ENCODE measurements around the gene NUTM2F. TPM values are rescaled to one million over a fixed set of nuclear protein-coding genes. Genes with fewer than 3 reads are reported as not detected.
"Not testable (repeated sequence)": the region's sequence is repeated elsewhere in the genome, so short reads cannot be mapped to it uniquely, and the experiment has no call there.

Gene NUTM2F, protein sequence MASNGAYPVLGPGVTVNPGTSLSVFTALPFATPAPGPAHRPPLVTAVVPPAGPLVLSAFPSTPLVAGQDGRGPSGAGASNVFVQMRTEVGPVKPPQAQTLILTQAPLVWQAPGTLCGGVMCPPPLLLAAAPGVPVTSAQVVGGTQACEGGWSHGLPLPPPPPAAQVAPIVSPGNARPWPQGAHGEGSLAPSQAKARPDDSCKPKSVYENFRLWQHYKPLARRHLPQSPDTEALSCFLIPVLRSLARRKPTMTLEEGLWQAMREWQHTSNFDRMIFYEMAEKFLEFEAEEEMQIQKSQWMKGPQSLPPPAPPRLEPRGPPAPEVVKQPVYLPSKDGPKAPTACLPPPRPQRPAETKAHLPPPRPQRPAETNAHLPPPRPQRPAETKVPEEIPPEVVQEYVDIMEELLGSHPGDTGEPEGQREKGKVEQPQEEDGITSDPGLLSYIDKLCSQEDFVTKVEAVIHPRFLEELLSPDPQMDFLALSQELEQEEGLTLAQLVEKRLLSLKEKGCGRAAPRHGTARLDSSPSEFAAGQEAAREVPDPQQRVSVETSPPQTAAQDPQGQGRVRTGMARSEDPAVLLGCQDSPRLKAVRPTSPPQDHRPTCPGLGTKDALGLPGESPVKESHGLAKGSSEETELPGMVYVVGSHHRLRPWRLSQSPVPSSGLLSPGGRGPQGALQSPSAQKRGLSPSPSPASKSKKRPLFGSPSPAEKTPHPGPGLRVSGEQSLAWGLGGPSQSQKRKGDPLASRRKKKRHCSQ
- total RNA-seq, result not detected

DNA sequence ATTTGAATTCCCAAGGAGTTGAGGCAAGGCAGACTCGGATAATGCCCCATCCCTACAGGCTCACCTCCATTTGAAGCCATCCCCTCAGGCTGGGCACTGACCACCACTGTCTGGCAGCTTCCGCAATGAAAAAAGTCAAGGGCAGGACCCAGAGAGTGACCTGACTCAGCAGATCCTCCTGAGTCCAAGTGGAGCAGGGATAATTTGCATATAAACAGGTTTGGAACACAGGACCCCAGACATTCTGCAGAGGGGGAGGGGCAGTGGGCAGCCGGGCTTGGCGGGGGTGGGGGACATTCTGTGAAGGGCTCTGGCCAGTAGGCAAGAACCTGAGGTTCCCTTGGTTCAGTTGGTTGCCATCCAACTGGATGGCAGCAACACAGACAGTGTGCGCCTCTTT, at the start of gene NUTM2F:
NUTM2F (minus strand) TSS at position 101 of the 400 bp plus-strand sequence; CDS start at position 80, 21 bp downstream.
- 69% methylated on average over 2 of the region's 5 CpGs; no CpG with 5 or more reads in 1 of the 2 donors for WGBS, 2 donors
- H3K36me3 ChIP-seq (replicated peaks in 1 of 2; ENCODE audit: insufficient read depth in 1 of 2, low read depth in 2 of 2); H3K4me1 ChIP-seq; intact Hi-C loops (cut with DNase I); ATAC-seq; H3K9me3 ChIP-seq; H3K27me3 ChIP-seq; DNase-seq; H3K27ac ChIP-seq; H3K4me3 ChIP-seq: not testable (repeated sequence)

DNA sequence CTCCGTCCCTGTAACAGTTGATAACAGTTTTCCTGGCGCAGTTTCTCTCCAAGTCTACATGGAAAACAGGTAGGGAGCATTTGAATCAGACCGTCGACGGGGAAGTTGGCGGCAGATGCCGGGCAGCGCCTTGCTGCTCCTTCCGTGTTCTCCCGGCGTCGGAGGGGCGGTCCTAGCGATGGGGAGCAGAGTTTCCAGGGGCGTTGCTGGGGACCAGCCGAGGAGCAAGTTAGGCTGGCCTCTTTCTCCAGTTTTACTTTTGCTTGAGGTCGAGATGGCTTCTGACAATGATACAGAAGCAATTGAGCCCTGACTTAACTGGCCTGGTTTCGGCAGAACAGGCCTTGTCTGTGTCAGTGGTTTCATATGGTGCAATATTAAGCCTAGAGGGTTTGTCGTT, 46.8 kb upstream of the NUTM2F start:
- peak in 1 of 3 donors; percentile 19 for TF ChIP-seq POLR2A (IDR thresholded peaks at IDR 0.05)
- WGBS, 2 donors, result 0% methylated on average over 9 to 19 of the region's 19 CpGs
- H3K36me3 ChIP-seq (replicated peaks in 1 of 2; ENCODE audit: insufficient read depth in 1 of 2, low read depth in 2 of 2); H3K4me1 ChIP-seq; H3K27me3 ChIP-seq; intact Hi-C loops (cut with DNase I); H3K9me3 ChIP-seq: not testable (repeated sequence)
- Histone ChIP-seq H3K27ac (peak overlapping the region in 3 of 4 donors; percentile 56 to 84 (median 81)), H3K4me3 (peak overlapping the region in 1 of 2 donors; percentile 27)
- peak in 3 of 4 donors; percentile 3 to 11 (median 10) for DNase-seq
- ATAC-seq, result peak; percentile 49

DNA sequence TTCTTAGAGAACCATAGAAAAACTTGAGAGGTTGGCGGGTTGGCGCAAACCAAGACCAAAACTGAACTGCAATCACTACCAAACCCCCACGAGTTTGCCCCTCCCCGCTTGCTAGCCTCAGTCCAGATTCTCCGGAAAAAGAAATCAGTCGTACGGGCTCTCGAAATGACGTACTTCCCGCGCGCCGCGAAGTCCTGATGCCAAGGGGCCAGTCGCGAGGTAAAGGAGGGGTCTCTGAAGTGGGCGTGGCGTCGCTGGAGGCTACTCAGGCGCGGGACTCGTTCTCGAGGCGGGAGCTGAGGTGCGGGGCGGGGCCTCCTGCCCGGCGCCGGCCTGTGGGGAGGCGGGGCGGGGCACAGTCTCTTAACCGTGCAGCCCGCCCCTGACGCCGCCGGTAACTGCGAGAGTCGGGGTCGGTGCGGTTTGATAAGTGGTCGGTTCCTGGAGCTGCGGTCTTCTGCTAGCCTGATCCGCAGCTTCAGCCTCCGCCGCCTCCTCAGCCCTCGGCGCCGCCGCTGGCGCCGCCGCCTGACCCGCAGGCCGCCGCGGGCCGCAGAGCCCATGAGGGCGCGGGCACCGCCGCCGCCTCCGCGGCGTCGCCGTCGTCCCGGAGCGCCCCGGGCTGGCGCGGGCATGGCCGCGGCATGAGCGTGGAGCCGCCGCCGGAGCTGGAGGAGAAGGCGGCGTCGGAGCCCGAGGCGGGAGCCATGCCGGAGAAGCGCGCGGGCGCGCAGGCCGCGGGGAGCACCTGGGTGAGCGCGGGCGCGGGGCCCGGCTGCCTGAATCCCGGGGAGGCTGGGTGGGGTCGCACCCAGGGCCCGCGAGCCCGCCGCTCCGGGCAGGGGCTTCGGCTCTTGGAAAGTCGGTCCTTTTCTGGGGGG, 46.0 kb upstream of the NUTM2F start:
- H3K27me3 ChIP-seq; intact Hi-C loops (cut with DNase I); H3K36me3 ChIP-seq (replicated peaks in 1 of 2; ENCODE audit: insufficient read depth in 1 of 2, low read depth in 2 of 2); H3K9me3 ChIP-seq; H3K4me1 ChIP-seq: not testable (repeated sequence)
- peak overlapping the region in 1 of 2 donors; percentile 27 for H3K4me3 ChIP-seq
- peak overlapping the region; percentile 54 to 84 (median 68) for H3K27ac ChIP-seq
- peak; percentile 98 for ATAC-seq
- peak; percentile 91 to 95 (median 92) for DNase-seq
- 0 to 3% methylated on average over 5 to 87 of the region's 106 CpGs for WGBS, 2 donors
- TF ChIP-seq POLR2A (IDR thresholded peaks at IDR 0.05), result peak; percentile 53 to 71 (median 67)

DNA sequence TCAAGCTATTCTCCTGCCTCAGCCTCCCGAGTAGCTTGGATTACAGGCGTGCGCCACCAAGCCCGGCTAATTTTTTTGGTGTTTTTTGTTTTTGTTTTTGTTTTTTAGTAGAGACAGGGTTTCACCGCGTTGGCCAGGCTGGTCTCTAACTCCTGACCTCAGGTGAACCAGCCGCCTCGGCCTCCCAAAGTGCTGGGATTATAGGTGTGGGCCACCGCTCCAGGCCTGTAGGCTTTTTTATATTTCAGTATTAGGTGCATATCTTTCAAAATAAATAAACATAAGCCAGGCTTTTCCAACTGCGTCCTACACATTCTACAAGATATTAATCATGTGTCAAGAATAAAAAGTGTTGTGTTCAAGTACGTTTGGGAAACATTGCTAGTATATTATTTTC, 45.3 kb upstream of the NUTM2F start:
- ATAC-seq; H3K4me1 ChIP-seq; DNase-seq; H3K9me3 ChIP-seq; H3K4me3 ChIP-seq; intact Hi-C loops (cut with DNase I); H3K27me3 ChIP-seq; H3K36me3 ChIP-seq (replicated peaks in 1 of 2; ENCODE audit: insufficient read depth in 1 of 2, low read depth in 2 of 2): not testable (repeated sequence)
- 30 to 48% methylated on average over 7 of the region's 11 CpGs for WGBS, 2 donors
- peak overlapping the region in 2 of 4 donors; percentile 81 to 84 for H3K27ac ChIP-seq

DNA sequence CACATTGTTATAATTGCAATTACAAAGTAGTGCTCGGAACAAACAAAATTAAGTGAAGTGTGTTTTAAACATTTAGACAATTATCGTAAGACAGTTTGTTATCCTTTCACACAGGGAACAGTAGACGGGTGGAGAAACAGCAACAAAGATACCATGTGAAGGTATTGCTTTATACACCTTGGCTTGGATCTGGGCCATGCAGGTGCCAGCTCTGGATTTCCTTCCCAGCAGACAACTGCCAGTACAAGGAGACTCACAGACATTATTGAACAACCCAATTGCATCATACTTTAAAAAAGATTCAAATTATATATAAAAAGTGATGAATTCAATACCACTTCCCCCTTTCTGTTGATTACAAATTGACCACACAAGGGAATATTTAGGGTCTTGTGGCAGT, 41.8 kb upstream of the NUTM2F start:
- H3K27me3 ChIP-seq; intact Hi-C loops (cut with DNase I); H3K27ac ChIP-seq; H3K36me3 ChIP-seq (replicated peaks in 1 of 2; ENCODE audit: insufficient read depth in 1 of 2, low read depth in 2 of 2); H3K4me1 ChIP-seq; H3K9me3 ChIP-seq; H3K4me3 ChIP-seq; ATAC-seq: not testable (repeated sequence)
- WGBS, 2 donors, result 14 to 34% methylated on average over 3 of the region's 3 CpGs
- DNase-seq, result peak in 3 of 4 donors; percentile 16 to 61 (median 48)

DNA sequence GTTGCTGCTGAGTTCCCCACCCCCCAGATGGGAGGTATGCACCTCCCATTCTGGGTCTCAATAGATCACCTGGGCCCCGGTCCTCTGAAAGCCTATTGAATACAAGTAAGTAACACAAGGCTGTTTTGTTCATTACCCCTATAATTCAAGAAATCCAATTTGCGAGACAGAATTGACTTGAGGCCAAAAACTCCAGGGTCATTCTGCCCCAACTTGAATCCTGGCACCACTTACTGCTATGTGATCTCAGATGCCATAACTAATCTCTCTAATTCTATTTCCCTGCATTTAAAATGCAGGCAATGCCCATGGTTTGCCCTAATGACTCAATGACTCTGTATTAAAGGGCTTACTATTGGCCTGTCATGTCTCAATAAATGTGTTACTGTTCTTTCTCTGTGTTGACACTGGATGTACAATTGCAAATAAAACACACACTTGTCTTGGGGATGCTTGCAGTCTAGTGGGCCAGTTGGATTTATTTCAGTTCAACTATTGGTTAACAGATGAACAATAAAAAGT, 35.7 kb upstream of the NUTM2F start:
- H3K36me3 ChIP-seq (replicated peaks in 1 of 2; ENCODE audit: insufficient read depth in 1 of 2, low read depth in 2 of 2); H3K27me3 ChIP-seq; H3K9me3 ChIP-seq; intact Hi-C loops (cut with DNase I); ATAC-seq; DNase-seq; H3K27ac ChIP-seq; H3K4me3 ChIP-seq; H3K4me1 ChIP-seq: not testable (repeated sequence)
- 43 to 57% methylated on average over 1 of the region's 2 CpGs for WGBS, 2 donors

DNA sequence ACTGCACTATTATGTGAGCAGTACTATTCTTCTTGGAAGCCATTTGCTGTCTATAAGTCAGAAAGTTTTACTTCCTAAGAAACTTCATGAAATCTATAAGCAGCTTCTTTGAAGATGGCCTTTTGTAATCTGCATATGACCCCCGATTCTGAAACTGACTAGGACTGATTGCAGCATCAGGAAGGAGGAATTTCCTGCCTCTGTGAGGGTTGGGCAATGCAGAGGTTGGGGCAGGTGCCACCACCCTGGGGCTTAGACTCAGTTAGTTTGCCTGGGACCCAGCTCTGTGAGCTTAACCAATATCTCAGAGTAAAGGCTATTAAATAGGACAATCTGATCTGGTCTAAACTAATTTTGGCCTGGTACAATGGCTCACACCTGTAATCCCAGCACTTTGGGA, 28.7 kb upstream of the NUTM2F start:
- ATAC-seq; H3K27me3 ChIP-seq; intact Hi-C loops (cut with DNase I); H3K36me3 ChIP-seq (replicated peaks in 1 of 2; ENCODE audit: insufficient read depth in 1 of 2, low read depth in 2 of 2); H3K4me1 ChIP-seq; H3K4me3 ChIP-seq; H3K9me3 ChIP-seq; DNase-seq; H3K27ac ChIP-seq: not testable (repeated sequence)
- no CpG with 5 or more reads among the region's 1 CpG for WGBS, 2 donors

DNA sequence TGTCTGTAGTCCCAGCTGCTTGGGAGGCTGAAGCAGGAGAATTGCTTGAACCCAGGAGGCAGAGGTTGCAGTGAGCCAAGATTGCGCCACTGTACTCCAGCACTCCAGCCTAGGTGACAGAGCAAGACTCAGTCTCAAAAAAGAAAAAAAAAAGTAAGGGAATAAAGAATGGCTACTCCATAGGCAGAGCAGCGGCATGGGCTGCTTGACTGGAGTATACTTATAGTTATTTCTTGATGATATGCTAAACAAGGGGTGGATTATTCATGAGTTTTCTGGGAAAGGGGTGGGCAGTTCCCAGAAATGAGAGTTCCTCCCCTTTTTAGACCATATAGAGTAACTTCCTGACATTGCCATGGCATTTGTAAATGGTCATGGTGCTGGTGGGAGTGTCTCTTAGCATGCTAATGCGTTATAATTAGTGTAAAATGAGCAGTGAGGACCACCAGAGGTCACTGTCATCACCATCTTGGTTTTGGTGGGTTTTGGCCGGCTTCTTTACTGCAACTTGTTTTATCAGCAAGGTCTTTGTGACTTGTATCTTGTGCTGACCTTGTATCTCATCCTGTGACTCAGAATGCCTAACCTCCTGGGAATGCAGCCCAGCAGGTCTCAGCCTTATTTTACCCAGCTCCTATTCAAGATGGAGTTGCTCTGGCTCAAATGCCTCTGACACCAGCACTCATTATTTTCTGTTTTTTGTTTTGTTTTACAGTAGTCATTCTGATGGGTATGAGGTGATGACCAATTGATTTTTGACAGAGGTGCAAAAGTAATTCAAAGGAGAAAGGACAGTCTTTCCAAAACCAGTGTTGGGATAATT, 23.7 kb upstream of the NUTM2F start:
- H3K9me3 ChIP-seq; ATAC-seq; H3K4me3 ChIP-seq; H3K36me3 ChIP-seq (replicated peaks in 1 of 2; ENCODE audit: insufficient read depth in 1 of 2, low read depth in 2 of 2); H3K27ac ChIP-seq; intact Hi-C loops (cut with DNase I); H3K4me1 ChIP-seq; H3K27me3 ChIP-seq: not testable (repeated sequence)
- 50% methylated on average over 1 of the region's 4 CpGs; no CpG with 5 or more reads in 1 of the 2 donors for WGBS, 2 donors
- DNase-seq, result peak in 1 of 4 donors; percentile 5

DNA sequence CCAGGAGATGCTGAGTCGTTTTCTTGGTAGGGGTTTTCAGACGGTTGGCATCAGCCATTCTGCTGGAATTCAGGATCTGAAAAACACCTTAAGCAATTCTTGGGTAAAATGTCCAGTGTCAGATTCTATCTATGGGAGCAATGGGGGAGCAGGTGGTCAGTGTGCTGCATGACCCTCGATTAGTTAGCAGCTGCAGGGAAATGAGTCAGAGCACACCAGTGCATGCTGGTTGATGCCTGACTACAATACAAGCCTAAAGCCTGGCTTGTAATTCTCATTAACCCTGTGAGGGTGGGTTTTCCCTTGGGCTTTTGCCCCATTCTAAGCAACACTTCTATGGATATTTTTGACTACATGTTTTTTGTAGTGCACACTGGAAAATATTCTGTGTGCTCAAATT, 20.3 kb upstream of the NUTM2F start:
- H3K9me3 ChIP-seq; H3K36me3 ChIP-seq (replicated peaks in 1 of 2; ENCODE audit: insufficient read depth in 1 of 2, low read depth in 2 of 2); H3K4me3 ChIP-seq; DNase-seq; H3K27me3 ChIP-seq; H3K27ac ChIP-seq; ATAC-seq; H3K4me1 ChIP-seq; intact Hi-C loops (cut with DNase I): not testable (repeated sequence)
- WGBS, 2 donors, result no CpG with 5 or more reads among the region's 3 CpGs

DNA sequence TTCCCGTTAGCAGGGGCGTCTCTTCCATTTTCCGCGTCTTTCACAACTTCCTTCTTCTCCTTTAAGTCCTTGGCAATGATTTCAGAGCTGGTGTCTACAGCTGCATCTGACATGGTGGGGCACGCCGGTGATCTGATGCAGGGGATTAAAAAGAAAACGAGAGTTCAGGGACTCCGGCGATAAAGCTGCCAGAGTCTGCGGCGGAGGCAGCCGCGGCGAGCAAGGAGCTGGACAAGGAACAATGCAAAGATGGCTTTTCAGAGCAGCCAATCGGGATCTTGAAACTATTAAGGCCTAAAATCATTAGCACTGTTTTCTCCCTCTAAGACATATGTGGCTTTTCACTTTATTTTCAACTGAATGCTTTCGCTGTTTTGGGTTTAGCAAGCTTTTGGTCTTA, 19.0 kb upstream of the NUTM2F start:
- intact Hi-C loops (cut with DNase I), result not testable (repeated sequence)
- WGBS, 2 donors, result 77 to 78% methylated on average over 9 to 11 of the region's 16 CpGs

More for the DNA sequence above, 19.0 kb upstream of the NUTM2F start:
- H3K4me3 ChIP-seq; H3K9me3 ChIP-seq; DNase-seq; H3K27me3 ChIP-seq; H3K4me1 ChIP-seq; H3K36me3 ChIP-seq (replicated peaks in 1 of 2; ENCODE audit: insufficient read depth in 1 of 2, low read depth in 2 of 2); ATAC-seq; H3K27ac ChIP-seq: not testable (repeated sequence)
